Measurements from ENCODE around the gene ATP5PF.
A peak's percentile ranks its signal among the peaks of the same experiment; 100 is the strongest.
"Not testable (repeated sequence)": the region's sequence is repeated elsewhere in the genome, so short reads cannot be mapped to it uniquely, and the experiment has no call there.

The ATP5PF gene

DNA sequence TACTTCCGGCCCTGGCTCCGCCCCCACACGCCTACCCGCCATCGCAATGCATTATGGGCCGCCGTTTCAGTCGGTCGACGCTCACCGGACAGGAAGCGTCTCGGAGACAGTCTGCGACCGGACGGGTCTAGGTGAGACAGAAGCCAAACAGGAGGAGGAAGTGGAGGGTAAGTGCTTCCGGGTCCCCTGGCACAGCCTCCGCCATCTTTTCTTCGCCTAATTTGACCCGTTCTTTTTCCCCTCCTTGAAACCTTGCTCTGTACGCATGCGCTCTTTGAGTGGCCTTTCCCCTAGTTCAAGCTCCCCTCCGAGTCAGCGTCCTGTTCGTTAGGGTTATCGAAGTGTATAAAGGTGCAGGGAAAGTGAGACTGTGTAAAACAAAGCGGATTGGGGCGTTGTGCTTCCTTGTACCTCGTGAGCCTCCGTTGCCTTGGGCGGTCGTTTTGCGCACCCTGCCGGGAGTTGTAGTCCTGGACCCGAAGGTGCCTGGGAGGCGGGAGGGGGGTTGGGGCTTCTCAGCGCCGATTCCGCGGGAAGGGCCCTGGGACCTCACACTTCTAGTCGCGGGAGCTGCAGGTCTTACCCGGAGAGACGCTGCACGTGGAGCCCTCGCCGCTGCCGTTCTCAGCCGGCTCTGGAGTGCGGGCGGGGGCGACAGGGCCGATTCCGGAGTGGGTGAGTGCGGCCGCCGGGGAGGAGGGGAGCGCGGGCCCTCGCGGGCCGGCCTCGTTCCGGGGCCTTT lies at the start of gene ATP5PF, which contains the start of gene GABPA:
Gene ATP5PF, minus strand, starts transcription at position 1 of the 742 bp plus-strand sequence. CDS start 5,110 bp downstream, outside the sequence.
Gene GABPA, plus strand, starts transcription at position 69 of the 742 bp plus-strand sequence. CDS start 6,627 bp downstream, outside the sequence.
- peak; percentile 96 for DNase-seq (ENCODE audit: low read depth)

GRCh38 chr21:25778126-25778875 lies 43.6 kb upstream of the ATP5PF start:
- not testable (repeated sequence) for DNase-seq (ENCODE audit: low read depth)

GRCh38 chr21:25776440-25776839 lies 41.7 kb upstream of the ATP5PF start:
- no peak for DNase-seq (ENCODE audit: low read depth)

GRCh38 chr21:25772686-25773085 lies 38.0 kb upstream of the ATP5PF start:
- DNase-seq (ENCODE audit: low read depth): no peak

DNA sequence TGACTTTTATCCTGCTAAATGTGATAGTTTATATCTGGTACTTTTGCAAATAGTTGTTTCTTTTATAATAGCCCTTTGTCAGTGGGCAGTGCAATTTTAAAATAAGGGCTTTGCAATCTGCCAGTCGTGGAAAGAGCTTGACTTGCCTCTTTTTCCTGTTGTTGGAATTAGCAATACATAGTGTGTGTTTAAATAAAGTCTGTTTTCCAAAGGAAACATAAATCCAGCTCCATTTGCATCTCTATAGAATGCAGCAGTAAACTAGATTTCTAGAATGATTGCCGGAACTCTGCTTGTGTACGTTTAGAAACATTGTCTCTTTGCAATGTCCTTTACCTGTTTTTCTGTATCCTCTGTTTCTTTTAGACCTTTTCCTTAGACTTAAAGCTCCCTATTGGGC lies 33.2 kb upstream of the ATP5PF start:
- DNase-seq (ENCODE audit: low read depth): no peak

GRCh38 chr21:25764065-25764464 lies 29.4 kb upstream of the ATP5PF start:
- no peak for DNase-seq (ENCODE audit: low read depth)

GRCh38 chr21:25760677-25761076 lies 26.0 kb upstream of the ATP5PF start:
- no peak for DNase-seq (ENCODE audit: low read depth)

DNA sequence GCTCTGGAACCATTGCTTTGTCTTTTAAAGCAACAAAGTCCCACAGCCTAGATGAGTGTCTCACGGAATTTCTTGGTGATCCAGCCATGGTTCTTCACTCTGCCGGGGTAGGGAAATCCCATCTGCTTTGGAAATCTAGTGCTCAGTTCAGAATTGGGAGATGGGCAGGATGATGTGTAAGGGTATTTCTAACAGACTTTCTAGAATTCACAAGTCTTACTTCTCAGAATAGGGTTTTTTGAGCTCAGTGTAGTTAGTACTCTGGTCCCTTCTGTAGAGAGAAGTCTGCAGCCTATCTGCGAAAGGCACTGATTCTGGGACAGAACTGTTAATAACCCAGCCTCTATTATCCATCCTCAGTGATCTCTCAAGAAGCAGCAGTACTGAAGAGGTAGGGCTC lies 25.4 kb upstream of the ATP5PF start:
- DNase-seq (ENCODE audit: low read depth): no peak

DNA sequence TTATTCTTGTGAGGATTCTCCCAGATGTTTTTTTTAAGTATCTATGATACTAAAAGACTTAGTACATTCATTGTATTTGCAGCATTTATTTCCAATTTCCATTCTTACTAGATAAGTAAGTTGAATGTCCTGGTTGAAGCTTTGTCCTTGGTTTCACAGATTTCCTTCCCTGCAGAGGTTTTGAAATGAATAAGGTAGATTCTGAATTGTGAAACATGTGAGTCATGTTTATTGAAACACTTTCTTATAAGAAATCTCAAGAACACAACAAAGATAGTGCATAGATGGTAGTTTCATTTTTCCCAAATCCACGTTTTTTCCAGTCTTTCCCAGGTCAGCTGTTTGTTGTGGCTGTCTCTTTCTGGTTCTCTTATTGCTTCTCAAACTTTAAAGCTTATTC lies 24.9 kb upstream of the ATP5PF start:
- DNase-seq (ENCODE audit: low read depth): no peak

DNA sequence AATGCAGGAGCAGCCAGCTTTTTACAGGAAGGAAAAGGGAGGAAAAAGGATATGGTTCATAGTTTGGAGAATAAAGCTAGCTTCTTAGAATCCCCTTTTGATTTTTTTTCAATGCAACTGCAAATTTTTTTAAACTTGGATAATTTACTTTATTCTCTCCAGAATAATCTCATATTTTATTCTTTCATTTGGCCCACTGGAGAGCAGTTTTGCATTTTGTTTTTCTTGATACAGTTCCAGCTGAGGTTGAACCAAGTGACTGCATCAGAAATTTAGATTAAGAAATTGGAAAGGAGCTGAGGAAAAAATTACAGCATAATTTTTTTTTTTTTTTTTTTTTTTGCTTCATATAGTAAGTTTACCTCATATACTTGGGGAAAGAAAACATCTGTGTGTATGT lies 22.8 kb upstream of the ATP5PF start:
- DNase-seq (ENCODE audit: low read depth): no peak

- no peak for DNase-seq (ENCODE audit: low read depth)
Observed at GRCh38 chr21:25756190-25756932, 21.7 kb upstream of the ATP5PF start.

- DNase-seq (ENCODE audit: low read depth): no peak
Observed at GRCh38 chr21:25752416-25752815, 17.7 kb upstream of the ATP5PF start.

DNA sequence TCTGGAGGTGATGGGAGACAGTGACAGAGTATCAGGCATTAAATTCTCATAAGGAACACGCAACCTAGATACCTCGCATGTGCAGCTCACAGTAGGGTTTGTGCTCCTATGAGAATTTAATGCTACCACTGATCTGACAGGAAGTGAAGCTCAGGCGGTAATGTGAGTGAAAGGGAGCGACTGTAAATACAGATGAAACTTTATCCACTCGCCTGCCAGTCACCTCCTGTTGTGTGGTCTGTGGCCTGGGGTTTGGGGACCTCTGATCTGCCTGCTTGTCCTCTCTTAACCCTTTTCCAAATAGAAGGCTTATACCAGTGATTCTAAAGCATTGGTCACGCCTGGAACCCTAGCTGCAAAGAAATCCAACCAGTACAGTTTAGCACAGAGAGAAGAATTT lies 15.4 kb upstream of the ATP5PF start:
- no peak for DNase-seq (ENCODE audit: low read depth)

GRCh38 chr21:25744854-25745253 lies 10.2 kb upstream of the ATP5PF start:
- DNase-seq (ENCODE audit: low read depth): no peak

- DNase-seq (ENCODE audit: low read depth): no peak
Observed at GRCh38 chr21:25742900-25743299, 8.2 kb upstream of the ATP5PF start.

GRCh38 chr21:25737421-25737820 lies 2.7 kb upstream of the ATP5PF start:
- DNase-seq (ENCODE audit: low read depth): no peak

GRCh38 chr21:25735646-25736597 lies 1.2 kb upstream of the ATP5PF start:
- peak; percentile 65 for DNase-seq (ENCODE audit: low read depth)

- DNase-seq (ENCODE audit: low read depth): no peak
Observed at GRCh38 chr21:25734654-25734903, 125 bp downstream of the ATP5PF start.

- DNase-seq (ENCODE audit: low read depth): no peak
Observed at GRCh38 chr21:25733859-25734653, 648 bp downstream of the ATP5PF start.

GRCh38 chr21:25732091-25732760 lies 2.5 kb downstream of the ATP5PF start:
- no peak for DNase-seq (ENCODE audit: low read depth)
